Muscle layer of duodenum (tissue), 2 donors: Measurements from ENCODE around the gene STARD10.

ENCODE experiments used
- H3K27ac ChIP-seq: one replicate; pipeline ENCODE4 v1.7.0; 2013; ENCODE audit warnings: mild to moderate bottlenecking, low read length
- H3K27me3 ChIP-seq: one replicate; pipeline ENCODE4 v1.7.0; 2013; ENCODE audit warnings: low read depth, mild to moderate bottlenecking, control low read depth, low read length
- H3K36me3 ChIP-seq, 2 donors: one replicate each; pipeline ENCODE4 v1.7.0; 2013; ENCODE audit warnings: low read length in 2 of 2, control low read depth in 1 of 2, mild to moderate bottlenecking in 1 of 2; ENCODE audit not compliant: insufficient read depth in 2 of 2, control insufficient read depth in 1 of 2
- H3K4me1 ChIP-seq, 2 donors: one replicate each; pipeline ENCODE4 v1.7.0; 2013; ENCODE audit warnings: low read length in 2 of 2, mild to moderate bottlenecking in 2 of 2, control low read depth in 1 of 2, moderate library complexity in 1 of 2; ENCODE audit not compliant: insufficient read depth in 2 of 2, control insufficient read depth in 1 of 2
- H3K4me3 ChIP-seq, 2 donors: one replicate each; pipeline ENCODE4 v1.7.0; 2013; ENCODE audit warnings: low read length in 2 of 2, low read depth in 1 of 2, mild to moderate bottlenecking in 1 of 2
- H3K9me3 ChIP-seq, 2 donors: one replicate each; pipeline ENCODE4 v1.7.0; 2013; ENCODE audit warnings: low read length in 2 of 2, control low read depth in 1 of 2, mild to moderate bottlenecking in 1 of 2; ENCODE audit not compliant: control insufficient read depth in 1 of 2
- donor health status: healthy.

The STARD10 gene

DNA sequence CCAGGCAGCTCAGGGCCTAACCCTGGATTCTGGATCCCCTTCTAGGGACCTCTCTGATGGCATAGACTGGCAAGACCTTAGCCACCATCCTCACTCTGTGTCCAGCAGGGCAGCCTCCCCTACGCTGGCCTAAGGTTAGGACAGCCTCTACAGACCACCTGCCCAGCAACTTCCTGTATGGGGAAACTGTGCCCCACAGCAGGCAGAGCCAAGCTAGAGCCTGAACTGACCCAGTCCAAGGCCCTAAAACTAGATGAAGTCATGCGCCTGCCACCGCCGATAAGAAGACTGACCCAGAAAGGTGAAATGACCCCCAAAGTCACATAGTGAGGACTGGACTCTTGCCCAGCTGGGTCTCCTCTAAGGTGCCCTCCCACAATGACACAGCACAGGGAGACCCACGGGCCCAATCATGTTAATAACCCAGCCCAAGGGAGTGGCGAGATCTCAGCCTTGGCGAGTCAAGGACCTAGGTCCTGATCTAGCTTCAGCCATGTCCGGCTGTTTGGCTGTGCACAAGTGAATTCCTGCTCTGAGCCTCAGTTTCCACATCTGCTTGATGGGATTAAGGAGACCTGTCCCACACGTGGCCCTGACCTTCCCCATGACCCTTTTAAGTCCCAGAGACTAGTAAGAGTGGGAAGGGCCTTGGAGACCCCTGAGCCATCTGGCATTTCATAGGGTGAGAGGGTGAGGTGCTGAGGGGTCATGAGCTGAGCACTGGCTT, 17.6 kb downstream of the STARD10 start:
- H3K9me3 ChIP-seq: no peaks in the 10 kb centered on the region
- no peaks in the 10 kb centered on the region for H3K27me3 ChIP-seq
- peaks cover 7 to 50% of the 10 kb centered on the region in 2 donors for H3K4me1 ChIP-seq
- no peaks in the 10 kb centered on the region for H3K36me3 ChIP-seq
- no peak overlapping the region for H3K27ac ChIP-seq
- no peak overlapping the region for H3K4me3 ChIP-seq

DNA sequence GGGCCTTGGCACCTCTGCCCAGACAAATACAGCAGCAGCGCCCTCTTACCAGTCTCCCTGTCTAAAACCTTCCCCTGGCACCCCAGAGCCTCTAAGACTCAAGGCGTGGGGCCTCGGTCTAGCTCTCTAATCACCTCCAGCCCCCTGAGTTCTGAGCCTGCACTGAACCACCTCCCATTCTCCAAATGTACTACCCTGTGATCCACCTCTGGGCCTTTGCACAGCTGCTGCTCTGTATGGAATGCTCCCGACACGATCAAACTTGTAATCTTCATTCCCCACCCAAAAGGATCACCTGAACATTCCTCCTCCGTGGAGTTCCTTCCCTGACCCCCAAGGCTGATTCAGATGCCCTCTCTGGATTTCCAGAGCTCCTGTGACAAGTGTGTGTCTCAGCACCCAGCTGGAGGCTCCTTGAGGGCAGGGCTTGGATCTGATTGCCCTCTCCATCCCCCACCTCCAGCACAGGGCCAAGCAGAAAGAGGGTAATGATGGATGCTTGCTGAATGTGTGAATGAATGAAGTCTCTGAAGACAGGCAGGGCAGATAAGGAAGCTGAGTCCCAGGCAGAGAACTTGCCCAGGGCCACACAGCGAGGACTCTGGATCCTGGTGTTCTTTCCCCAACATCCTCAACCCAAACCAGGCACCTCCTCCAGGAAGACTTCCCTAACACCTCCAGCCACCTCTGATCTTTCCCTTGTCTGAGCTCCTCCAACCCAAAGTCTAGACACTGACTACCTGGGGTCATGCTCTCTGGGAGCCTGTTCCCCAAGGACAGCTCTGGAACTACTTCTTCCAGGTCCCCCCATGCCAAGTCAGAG, 18.3 kb downstream of the STARD10 start:
- Histone ChIP-seq H3K9me3 (no peaks in the 10 kb centered on the region), H3K27ac (no peak overlapping the region), H3K36me3 (no peaks in the 10 kb centered on the region), H3K27me3 (no peaks in the 10 kb centered on the region), H3K4me3 (no peak overlapping the region), H3K4me1 (peaks cover 7 to 45% of the 10 kb centered on the region in 2 donors)

DNA sequence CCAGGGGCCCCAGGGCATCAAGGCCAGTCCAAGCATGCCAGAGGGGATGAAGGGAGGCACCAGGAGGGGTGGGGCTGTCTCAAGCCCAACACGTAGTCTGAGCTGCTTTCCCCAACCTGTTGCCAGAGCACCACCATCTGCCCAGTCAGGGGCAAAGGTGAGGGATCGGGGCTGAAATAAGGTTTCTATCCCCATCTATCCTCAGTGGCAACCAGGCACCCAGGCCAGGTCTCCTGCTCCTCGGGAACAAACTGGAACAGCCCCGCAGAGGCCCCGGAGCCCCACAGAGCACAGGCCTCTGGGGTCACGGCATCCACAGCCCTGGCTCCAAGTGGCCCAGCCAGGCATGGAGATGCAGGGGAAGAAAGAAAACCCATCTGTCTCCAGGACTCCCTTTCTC, 19.3 kb downstream of the STARD10 start:
- Histone ChIP-seq H3K27ac (no peak overlapping the region), H3K4me1 (peaks cover 7 to 41% of the 10 kb centered on the region in 2 donors), H3K27me3 (no peaks in the 10 kb centered on the region)

DNA sequence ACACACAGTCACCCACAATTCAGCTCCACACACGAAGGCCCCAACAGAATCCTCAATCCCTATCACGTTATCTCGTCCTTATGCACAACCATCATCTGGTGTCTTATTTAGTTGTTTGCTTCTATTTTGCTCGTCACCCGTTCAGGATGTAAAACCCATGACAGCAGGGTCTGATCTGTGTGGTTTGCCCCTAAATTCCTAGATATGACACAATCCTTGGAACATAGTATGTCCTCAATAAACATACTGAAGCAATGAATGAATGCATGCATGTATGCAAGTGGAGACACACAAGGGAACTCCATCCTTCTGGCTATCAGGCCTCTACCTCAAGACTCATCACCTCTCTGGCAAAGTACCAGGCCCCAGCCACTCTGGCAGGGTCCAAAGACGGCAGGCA, 20.2 kb downstream of the STARD10 start:
- no peaks in the 10 kb centered on the region for H3K36me3 ChIP-seq
- H3K4me1 ChIP-seq: peaks cover 7 to 41% of the 10 kb centered on the region in 2 donors
- no peak overlapping the region for H3K4me3 ChIP-seq
- H3K27me3 ChIP-seq: no peaks in the 10 kb centered on the region
- H3K9me3 ChIP-seq: no peaks in the 10 kb centered on the region
- no peak overlapping the region for H3K27ac ChIP-seq

More for the DNA sequence above, 19.3 kb downstream of the STARD10 start:
- Histone ChIP-seq H3K36me3 (no peaks in the 10 kb centered on the region), H3K4me3 (no peak overlapping the region), H3K9me3 (no peaks in the 10 kb centered on the region)

DNA sequence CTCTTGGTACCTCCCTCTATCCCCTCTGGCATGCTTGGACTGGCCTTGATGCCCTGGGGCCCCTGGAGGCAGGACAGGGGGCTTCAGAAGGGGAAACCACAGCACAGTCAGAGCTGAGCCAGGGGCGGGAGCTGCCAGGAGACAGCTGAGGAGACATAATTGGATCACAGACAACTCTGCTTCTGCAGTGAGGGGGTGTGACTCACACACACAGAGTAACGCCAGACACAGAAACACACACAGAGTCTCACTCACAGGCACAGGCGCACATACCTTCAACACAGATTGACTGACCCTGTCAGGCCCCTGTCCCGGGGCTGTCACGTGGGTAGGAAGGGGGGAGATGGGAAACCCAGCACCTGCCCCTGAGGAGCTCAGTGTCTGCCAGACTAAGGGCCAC, 20.6 kb downstream of the STARD10 start:
- Histone ChIP-seq H3K36me3 (no peaks in the 10 kb centered on the region), H3K9me3 (no peaks in the 10 kb centered on the region), H3K4me1 (peaks cover 7 to 41% of the 10 kb centered on the region in 2 donors), H3K27ac (no peak overlapping the region), H3K4me3 (no peak overlapping the region), H3K27me3 (no peaks in the 10 kb centered on the region)

DNA sequence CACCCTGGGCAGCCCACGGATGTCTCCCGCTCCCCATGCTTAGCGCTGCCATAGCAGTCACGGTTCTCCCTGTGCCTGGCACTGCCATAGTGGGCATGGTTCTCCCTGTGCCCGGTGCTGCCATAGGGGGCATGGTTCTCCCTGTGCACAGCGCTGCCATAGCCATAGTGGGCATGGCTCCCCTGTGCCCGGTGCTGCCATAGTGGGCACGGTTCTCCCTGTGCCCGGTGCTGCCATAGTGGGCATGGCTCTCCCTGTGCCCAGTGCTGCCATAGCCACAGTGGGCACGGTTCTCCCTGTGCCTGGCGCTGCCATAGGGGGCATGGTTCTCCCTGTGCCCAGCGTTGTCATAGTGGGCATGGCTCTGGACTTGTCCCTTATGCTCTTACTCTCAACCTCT, 21.8 kb downstream of the STARD10 start:
- Histone ChIP-seq H3K36me3 (no peaks in the 10 kb centered on the region), H3K27me3 (no peaks in the 10 kb centered on the region), H3K4me3 (no peak overlapping the region), H3K4me1 (peaks cover 7 to 35% of the 10 kb centered on the region in 2 donors), H3K9me3 (no peaks in the 10 kb centered on the region), H3K27ac (no peak overlapping the region)

DNA sequence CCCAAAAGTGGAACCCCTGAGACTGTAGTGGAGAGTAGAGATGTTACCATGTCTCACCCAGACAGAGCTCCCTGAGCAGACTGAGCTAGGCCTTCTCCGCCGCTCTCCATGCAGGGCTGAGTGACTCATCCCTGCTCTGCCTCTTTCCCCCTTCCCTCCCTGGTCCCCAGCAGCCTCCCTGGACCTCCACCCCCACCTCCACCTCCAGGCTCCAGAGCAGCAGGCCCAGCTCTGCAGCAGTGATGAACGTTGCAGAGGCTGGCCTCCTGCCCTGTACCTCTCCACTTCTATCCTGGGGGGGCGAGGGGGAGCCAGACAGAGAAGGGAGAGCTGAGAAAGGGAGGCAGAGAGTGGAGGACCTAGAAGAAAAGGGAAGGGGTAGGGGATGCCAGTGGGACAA, 22.3 kb downstream of the STARD10 start:
- Histone ChIP-seq H3K36me3 (no peaks in the 10 kb centered on the region), H3K4me3 (no peak overlapping the region), H3K4me1 (peaks cover 7 to 33% of the 10 kb centered on the region in 2 donors), H3K9me3 (no peaks in the 10 kb centered on the region), H3K27ac (no peak overlapping the region), H3K27me3 (no peaks in the 10 kb centered on the region)

DNA sequence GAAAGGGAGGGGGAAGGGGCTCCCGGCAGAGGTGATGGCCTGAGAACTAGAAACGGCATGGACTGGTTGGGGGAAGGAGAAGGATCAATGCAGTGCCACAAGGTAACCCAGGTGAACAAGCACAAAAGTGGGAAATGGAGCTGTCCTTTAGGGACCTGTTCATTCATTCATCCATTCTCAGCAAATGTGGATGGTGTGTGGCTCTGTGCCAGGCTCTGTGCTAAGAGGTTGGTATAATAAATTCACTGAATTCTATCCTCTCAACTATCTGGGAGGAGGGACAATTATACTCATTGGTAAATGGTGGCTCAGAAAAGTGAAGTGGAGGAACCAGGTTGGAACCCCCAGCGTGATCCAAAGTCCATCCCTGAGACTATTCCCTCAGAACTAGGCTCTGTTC, 23.0 kb downstream of the STARD10 start:
- Histone ChIP-seq H3K36me3 (no peaks in the 10 kb centered on the region), H3K9me3 (no peaks in the 10 kb centered on the region), H3K4me1 (peaks cover 7 to 33% of the 10 kb centered on the region in 2 donors), H3K4me3 (no peak overlapping the region), H3K27ac (no peak overlapping the region), H3K27me3 (no peaks in the 10 kb centered on the region)

DNA sequence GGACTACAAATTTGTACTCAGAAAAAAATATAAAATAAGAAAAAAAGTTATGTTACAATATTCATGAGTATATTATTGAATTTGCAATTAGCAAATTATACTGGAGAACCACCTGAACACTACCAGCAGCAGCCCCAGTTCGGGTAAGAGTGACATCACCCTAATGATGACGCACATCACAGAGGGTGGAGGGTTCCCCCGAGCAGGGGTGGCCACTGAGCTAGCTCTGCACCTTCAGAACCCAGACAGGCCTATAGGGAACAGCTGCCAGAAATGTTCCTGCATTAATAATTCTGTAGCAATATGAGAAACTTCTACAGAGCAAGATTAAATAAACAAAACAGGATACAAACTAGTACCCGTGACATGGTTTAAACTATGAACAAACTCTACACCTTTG, 24.2 kb downstream of the STARD10 start:
- Histone ChIP-seq H3K27ac (no peak overlapping the region), H3K4me1 (peaks cover 7 to 33% of the 10 kb centered on the region in 2 donors), H3K36me3 (no peaks in the 10 kb centered on the region)

DNA sequence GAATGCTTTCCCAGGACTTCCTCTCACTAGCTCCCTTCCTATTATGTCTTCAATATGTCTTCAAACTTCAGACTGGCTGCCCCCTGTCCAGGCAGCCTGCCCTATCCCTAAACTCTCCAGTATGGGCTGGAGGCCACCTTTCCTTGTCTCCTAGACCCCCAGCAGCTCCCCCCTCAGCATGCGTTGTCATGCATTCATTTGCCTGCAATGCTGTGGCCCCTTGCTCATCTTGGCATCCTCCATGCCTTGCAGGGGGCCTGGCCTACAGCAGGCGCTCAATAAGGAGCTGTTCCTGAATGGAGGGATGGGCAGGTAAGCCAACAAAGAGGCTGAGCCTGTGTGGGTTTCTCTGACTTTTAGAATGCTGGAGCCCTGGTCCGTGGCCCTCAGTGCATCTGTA, 25.3 kb downstream of the STARD10 start:
- Histone ChIP-seq H3K4me3 (no peak overlapping the region), H3K27ac (no peak overlapping the region), H3K9me3 (no peaks in the 10 kb centered on the region), H3K36me3 (no peaks in the 10 kb centered on the region), H3K27me3 (no peaks in the 10 kb centered on the region), H3K4me1 (peaks cover 11 to 28% of the 10 kb centered on the region in 2 donors)

More for the DNA sequence above, 24.2 kb downstream of the STARD10 start:
- Histone ChIP-seq H3K27me3 (no peaks in the 10 kb centered on the region), H3K9me3 (no peaks in the 10 kb centered on the region), H3K4me3 (no peak overlapping the region)

DNA sequence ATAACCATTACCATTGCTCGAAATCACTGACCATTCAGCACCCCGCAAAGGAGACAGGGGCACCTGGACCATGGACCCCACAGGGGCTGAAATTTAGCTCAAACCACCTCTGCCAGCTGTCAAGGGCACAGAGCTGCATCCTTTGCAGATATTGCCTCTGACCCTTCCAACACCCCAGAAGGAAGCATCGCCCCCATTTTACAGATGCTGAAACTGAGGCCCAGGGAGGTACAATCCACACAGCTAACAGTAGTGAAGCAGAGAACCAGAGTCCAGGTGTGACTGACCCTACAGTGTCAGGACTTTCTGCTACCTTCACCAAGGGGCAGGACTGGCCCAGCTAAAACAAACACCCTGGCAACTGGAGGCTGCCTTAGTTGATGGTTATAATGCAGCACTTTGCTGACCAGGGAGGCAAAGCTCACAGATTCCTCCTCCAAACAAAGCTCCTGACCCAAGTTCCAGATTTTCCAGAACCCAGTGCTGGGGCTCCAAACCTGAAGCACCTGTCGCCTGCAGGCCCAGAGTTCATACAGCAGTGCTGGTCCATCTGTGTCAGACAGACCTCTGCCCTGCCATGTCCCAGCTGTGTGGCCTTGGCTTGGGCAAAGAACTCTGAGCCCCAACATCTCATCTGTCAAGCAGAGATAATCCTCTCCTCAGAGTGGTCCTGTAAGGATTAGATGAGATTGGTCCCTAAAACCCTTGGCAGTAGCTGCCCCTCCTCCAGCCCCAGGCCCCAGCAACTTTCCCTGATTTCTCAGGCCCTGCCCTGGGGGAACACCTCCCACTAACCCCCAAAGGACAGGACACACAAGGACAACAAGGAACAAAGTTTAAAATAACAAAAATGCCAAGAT, 26.4 kb downstream of the STARD10 start:
- no peak overlapping the region for H3K27ac ChIP-seq
- H3K4me1 ChIP-seq: peaks cover 10 to 18% of the 10 kb centered on the region in 2 donors
- no peak overlapping the region for H3K4me3 ChIP-seq
- H3K27me3 ChIP-seq: no peaks in the 10 kb centered on the region
- H3K9me3 ChIP-seq: no peaks in the 10 kb centered on the region
- H3K36me3 ChIP-seq: no peaks in the 10 kb centered on the region
